Activated CD4-positive, alpha-beta T cell treated with anti-CD3 and anti-CD28 coated beads, Interleukin-2, amount 50 U/mL, for 24 hours (primary cell): Measurements from ENCODE around the gene AOPEP.

ENCODE experiments used
- DNase-seq, 2 donors: peaks; one replicate each; pipeline ENCODE4 v3.0.0-alpha.2; 2020; ENCODE audit warnings: low read depth in 1 of 2, low spot score in 1 of 2

The AOPEP gene, protein sequence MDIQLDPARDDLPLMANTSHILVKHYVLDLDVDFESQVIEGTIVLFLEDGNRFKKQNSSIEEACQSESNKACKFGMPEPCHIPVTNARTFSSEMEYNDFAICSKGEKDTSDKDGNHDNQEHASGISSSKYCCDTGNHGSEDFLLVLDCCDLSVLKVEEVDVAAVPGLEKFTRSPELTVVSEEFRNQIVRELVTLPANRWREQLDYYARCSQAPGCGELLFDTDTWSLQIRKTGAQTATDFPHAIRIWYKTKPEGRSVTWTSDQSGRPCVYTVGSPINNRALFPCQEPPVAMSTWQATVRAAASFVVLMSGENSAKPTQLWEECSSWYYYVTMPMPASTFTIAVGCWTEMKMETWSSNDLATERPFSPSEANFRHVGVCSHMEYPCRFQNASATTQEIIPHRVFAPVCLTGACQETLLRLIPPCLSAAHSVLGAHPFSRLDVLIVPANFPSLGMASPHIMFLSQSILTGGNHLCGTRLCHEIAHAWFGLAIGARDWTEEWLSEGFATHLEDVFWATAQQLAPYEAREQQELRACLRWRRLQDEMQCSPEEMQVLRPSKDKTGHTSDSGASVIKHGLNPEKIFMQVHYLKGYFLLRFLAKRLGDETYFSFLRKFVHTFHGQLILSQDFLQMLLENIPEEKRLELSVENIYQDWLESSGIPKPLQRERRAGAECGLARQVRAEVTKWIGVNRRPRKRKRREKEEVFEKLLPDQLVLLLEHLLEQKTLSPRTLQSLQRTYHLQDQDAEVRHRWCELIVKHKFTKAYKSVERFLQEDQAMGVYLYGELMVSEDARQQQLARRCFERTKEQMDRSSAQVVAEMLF

DNA sequence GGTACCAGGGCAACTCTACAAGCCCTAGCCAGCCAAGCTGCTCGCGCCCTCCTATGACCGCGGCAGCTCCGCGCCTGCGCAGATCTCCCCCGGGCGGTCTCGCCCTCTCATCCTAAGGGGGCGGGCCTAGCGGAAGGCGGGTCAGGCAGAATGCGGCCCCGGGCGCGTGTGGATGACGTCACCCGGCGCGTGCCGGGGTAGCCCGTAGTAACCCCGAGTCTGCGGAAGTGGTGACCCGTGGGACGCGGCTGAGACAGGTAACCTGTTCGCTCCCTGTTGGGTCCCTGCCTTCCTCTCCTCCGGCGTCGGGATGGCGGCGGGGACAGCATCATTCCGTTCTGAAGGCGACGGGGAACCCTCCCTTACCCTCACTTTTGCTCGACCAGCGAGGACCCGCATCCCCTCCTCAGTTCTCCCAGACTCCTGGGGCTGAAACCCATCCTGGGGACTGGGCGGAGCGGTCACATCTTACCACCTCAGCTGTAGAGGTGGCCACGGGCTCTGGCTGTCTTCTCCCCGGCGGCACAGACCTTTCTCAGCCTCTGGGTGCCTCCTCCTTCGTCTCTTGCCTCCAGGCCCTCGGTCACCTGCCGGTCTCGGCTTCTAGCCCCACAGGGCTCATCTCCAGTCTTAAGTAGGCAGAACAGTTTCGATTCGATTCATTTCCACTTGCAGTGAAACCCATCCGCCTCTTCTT, at the start of gene AOPEP:
TSS of gene AOPEP (plus strand) at position 205 of the 697 bp plus-strand sequence. CDS start 33,085 bp downstream, outside the sequence.
- DNase-seq: peak; percentile 99

DNA sequence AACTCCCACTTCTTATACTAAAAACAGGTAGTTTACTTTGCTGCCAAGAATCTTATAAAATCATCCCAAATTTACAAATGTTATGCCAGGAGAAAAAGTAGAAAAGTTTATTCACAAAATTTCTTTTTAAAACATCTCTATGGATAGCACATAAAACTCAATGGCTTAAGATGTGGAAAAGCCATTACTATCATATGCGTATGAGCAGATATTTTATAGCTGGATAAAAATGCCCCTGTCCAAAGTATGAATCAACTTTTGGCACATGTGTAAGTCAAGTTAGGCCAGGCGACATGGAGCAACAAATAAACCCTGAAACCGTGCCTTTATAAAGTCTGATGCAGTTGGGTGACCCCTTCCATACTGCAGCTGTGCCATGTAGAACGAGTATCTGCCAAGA, 48.6 kb upstream of the AOPEP start:
- DNase-seq: no peak

DNA sequence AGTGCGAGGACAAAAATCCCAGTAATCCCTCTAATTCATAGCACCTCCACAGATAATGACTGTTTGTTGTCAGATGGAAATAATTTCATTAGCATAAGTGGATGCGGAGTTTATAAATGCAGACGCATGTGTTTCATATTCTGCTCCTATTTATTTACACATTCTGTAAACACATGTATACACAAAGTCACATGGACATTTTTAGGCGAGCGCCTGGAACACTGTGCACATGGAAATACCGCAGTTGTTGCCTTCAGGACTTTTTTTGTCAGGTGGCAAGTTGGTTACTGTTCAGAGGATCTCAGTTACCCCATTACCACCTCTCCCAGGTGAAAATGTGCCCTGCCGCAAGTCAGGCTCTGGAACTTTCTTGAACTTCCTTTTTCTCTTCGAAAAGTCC, 46.9 kb upstream of the AOPEP start:
- no peak for DNase-seq

DNA sequence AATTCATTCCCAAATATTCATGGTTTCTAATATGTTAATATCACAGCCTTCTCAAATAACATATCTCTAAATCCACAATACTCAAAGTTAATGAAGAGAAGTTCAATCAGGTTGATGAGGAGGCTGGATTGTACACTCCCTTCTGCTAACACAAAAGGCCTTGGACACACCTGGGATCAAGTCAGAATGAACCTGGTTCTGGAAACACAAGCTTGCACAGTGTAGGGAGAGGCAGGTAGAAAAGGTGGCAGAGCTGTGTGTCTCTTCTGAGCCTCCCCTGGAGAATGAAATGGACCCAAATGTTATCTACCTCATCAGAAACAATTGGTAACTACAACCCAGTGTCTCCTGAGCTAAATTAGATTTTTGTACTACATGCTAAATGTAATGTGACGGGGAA, 46.5 kb upstream of the AOPEP start:
- no peak for DNase-seq

DNA sequence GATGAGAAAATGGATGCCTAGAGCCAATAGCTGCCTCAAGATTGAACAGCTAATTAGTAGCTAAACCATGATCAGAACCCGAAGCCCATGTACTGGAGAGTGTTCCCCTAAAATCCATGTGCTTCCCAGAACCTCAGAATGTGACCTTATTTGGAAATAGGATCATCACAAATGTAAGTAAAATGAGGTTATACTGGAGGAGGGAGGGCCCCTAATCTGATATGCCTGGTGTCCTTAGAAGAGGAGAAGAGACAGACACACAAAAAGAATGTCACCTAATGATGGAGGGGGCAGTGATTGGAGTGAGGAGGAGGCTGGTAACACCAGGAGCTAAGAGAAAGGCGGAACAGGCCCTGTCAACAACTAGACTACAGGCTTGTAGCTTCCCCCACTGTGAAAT, 45.9 kb upstream of the AOPEP start:
- no peak for DNase-seq

DNA sequence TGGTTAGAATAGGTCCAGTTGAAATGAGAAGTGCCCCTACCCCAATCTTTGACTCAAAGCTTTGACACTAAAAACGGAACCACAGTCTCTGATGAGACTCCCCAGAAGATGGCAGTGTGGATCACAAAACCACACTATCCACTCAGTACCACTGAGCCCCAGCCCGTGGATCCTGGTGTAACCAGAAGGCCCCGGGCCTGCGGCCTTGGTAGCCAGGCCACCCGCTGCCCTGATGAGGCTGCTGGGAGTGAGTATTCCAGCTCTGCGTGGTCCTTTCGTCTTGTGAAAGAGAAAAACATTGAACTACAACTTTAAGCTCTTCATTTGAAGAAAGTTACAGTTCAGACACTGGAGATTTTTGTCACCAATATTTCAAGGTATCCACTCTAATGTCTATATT, 45.0 kb upstream of the AOPEP start:
- DNase-seq: peak; percentile 23 to 41

DNA sequence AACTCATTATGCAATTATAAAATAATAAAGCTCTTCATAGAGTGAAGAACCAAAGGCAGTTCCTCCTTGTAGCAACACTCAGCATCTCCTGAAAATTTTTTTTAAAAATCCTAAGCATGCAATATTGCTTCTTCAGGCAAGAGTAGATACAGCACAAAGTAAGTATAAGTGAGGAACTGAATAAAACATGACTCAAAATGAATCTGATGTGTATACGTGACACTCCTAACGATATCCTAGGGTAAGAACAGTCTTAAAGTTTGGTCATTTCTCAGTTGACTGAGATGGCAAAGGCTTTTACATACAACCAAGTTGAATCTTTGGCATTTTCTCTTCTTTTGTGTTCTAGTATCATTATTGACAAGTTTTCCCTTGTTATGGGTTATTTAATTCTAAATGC, 41.1 kb upstream of the AOPEP start:
- DNase-seq: no peak

DNA sequence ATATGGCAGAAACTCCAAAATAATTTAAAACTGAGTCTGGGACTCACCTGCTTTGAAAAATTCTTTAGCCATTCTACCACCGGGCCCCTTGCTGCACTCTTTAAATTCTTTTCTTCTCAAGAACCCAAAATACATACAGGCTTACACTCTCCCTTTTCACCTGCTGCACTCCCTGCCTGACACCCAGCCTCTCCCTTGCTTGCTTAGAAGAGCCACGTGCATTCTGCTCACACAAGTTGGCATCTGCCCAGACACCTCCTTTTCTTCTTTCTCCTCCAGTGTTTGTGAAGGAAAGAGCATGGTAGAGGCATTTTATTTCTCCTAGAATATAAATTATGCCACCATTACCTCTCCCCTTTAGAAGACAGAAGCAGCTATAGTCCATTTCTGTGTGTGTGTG, 39.0 kb upstream of the AOPEP start:
- no peak for DNase-seq

DNA sequence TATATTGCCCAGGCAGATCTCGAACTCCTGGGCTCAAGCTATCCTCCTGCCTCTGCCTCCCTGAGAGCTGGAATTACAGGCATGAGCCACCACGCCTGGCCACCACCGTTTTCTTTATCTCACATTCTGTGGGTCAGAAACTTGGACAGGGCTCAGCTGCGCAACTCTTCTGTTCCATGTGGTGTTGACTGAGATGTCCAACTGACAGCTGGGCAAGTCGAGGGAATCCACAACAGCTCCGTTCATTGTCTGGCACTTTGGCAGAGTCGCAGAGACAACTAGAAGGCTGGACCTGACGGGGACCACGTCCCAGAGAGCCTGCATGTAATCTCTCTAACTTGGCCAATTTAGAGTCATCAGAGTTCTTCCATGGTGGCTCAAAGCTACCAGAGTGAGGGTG, 36.2 kb upstream of the AOPEP start:
- DNase-seq: no peak

DNA sequence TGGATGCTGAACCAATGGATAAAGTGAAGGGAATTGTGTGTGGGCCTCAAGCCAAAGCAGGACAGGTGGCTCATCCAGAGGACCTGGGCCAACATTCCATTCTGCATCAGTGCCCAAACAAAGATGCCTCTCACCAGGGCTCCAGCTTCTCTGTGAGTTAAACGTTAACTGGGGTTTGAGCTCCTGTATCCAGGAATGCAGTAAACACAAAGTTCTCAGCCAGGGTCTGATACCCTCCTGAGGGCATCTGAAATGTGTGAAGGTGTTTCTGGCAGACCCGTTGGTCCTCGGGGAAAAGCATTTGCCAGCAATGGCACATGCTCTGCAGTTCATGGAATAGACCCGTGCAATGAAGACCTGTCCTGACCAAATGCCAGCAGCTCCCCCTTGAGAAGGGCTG, 33.9 kb upstream of the AOPEP start:
- DNase-seq: no peak

DNA sequence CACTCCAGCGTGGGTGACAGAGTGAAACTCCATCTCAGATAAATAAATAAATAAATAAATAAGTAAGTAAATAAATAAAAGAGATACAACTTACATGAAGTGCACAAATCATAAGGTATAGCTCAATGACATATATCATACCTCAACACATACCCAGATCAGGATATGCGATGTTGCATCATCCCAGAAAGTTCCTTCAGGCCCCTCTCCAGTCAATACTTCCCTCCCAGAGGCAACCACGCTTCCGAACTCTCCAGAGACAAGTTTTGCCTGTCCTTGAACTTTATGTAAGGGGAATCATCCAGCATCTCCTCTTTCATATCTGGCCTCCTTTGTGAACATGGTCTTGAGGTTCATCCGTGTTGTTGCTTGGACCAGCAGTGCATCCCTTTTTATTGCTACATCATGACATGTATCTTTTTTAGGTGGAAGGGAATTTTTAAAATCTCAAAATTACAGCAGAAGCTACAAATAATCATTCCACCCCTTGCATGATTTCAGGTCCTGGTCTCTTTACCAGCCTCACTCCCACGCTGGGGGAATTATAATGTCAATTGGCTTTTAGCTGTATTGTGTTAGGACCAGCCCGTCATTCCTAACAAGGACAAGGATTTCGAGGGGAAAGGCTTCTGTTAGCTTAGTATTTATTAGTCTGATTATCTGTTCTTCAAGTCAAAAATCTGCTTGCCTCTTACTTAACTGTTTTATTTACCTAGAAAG, 32.9 kb upstream of the AOPEP start:
- no peak for DNase-seq

DNA sequence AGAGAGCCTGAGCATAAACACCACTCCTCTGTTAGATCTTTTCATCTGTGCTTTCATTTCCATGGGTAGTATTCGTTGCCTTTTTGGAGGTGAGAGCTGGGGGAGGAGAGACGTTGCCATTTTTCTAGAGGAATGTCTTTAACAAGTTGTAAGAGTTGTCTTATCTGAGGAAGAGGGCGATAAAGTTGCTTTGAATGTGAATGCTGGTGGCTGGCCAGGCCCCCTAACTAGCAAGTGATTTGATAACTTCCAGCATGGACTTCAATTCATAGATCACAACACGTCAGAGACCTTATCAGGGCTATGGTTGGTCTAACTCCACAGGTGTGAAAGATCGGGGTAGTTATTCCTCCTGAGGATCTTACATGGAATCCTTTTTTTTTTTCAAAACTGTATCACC, 30.0 kb upstream of the AOPEP start:
- no peak for DNase-seq

DNA sequence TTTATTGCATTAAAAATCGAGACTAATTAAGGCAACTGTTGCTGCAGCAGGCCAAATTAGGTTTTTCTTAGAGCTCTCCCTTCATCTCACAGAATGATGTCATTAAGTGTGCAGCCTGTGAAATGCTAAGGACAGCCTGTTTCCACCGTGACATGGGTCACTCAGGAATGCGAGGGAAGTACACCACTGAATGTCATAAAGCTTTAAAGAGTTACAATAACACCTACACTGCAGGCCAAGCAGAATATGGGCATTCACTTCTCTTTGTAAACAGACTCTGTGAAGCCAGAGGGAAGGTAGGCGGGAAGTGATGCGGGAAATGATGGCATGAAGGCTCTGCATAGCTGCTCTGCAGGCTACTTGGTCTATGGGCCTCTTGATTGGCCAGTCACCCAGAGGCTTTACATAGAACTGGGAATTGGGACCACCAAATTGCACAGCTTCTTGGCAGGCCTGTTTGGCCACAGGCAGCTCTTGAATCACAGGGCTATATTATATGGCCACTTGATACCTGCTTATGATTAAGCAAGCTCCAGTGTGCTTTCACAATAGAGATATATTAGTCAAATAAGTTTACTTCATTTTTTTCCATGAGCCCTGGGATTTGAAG, 28.4 kb upstream of the AOPEP start:
- no peak for DNase-seq

DNA sequence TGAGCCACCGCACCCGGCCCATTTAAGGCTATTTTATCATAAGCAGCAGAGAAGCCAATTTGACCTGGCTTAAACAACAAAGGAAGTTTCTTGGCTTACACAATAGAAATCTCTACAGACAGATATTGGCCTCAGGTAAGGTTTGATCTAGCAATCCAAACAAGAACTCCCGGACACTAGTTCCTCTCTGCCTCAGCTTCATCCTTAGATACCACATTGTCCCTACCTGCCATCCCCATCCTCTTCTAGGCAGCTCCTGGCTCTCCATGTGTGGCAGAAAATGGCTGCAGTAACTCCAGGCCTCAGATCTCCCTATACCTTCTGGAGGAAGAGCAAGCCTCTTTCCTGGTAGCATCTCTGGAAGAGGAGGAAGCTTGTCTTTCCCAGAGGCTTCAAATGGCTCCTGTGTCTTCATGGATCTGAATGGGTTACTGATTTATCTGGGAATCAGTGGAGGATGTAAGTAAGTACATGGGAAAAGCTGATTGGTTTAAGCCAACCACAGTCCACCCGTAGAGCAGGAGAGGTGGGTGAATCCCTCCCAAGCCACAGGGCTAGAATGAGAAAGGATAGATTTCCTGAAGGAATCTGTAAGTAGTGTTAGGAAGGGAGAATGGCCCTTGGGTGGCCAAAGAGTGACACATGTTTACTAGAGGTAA, 26.7 kb upstream of the AOPEP start:
- no peak for DNase-seq

DNA sequence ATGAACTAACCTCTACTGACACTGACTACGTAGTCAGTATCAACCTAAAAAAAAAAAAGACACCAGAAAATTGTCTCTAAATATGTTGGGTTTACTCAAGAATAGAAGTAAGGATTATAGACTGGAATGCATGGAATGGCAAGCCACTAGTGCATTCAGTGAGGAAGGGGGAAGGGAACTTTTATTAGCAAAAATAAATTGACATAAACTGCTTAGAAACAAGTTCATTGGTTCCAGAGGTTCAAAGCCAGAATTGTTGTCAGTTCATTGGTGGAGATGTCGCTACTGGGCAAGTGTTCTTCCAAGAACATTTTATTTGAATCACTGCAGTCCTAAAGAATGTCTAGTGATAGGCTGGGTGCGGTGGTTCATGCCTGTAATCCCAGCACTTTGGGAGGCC, 26.1 kb upstream of the AOPEP start:
- no peak for DNase-seq

DNA sequence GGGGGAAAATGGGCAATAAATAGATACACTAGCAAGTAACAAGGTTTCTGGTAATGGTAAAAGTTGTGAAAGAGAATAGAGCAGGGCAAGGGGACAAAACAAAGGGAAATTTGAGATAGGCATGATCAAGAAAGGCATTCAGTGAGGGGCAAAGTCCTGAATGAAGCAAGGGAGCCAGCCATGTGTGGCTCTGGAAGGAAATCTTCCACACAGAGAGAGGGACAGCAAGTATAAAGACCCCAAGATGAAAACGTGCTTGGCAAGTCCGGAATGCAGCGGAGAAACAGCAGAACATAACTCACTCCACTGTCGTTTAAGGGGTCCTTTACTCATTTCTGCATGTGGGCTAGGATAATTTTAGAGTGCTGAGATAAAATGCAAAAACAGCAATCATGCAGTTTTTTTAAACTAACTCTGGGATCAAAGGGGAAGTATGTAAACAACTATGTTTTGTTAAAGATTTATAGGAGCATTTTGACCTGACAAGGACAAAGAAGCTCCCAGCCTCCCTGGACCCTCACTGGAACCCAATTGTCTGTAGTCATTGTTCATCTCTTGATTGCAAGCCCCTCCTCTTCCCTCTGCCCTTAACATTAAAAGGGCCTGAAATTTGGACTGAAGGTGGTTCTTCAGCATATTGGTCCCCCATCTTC, 22.9 kb upstream of the AOPEP start:
- no peak for DNase-seq

DNA sequence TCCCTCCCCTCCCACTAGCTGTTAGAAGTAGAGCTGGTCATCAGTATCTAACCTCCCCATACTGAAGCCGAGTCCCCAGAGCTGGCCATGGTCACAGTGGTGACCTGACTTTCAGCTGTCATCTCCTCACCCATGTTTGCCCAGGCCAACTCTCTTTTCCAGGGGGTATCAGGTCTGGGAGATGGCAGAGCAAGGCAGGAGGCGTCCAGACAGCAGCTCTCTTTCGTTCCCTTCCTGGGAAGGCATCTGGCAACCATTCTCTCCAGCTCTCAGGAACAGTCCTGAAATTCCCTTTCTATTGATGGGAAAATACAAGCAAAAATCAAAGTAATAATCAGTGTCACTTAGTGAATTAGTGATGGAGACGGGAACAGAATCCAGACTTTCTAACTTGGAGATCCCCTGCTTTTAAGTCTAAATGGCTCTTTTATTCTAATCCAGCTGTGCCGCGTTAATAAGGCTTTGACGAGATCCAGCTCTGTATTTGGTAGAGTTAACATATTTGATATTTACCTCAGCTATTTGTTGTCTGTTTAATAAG, 21.3 kb upstream of the AOPEP start:
- no peak for DNase-seq

DNA sequence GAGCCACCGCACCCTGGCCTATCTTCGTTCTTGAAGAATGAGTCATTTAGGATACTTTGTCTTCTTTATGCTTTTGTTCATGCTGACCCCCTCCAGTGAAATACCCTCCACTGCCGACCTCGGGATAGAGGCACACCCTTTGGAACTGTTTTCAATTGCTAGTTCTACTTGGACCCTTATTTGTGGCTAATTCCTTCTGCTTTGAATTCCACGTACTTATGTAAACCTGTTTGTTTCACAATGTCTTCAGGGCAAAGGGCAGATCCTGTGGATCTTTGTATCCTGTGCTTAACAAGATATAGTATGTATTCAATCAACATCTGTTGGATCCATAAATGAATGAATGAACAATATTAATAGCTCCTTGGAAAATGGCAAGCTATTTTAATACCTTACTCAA, 19.6 kb upstream of the AOPEP start:
- no peak for DNase-seq

DNA sequence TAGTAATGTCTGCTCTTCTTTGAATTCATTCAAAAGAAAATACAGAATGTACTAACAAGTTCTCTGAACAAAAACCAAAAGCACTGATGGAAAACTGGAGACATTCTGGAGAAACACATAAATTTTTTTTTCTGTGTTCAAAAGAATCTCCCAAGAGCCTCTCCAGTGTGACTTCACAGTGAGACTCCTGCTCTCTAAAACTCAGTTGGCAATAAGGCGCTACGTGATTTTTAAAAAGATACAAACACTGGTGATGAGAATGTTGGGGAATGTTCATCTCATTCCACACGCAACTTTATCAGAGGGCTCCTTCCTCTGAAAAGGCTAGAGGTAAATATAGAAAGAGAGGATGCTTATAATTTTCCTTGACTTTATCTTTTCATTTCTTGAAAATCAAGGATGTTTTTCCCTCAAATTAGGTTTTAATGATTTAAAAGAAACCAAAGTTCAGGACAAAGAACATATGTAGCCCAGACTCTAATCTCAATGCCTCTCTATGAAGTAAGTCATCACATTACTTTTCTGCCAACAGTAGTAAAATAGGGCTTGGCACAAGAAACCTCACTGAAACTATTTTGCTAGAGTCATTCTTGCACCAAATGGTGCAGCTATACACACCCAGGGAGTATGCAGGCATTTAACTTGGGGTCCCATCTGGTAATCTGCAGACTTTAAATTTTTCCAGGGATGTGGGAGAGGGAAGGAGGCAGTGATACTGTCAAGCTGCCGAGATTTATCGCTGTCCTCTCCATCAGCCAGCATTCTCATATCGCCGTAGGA, 12.9 kb upstream of the AOPEP start:
- no peak for DNase-seq
